Kidney epithelial cell (primary cell): ENCODE results near the gene EARS2. TPM values are rescaled to one million over a fixed set of nuclear protein-coding genes. Genes with fewer than 3 reads are reported as not detected.

ENCODE experiments used
- DNase-seq: peaks from one replicate; pipeline ENCODE4 v3.0.0-alpha.2; 2010; ENCODE audit warnings: low read depth
- H3K27me3 ChIP-seq: 2 replicates; pipeline ENCODE4 v1.6.0; 2011; ENCODE audit warnings: low read length; ENCODE audit not compliant: control insufficient read depth, insufficient read depth
- H3K36me3 ChIP-seq: 2 replicates; pipeline ENCODE4 v1.5.1; 2011; ENCODE audit warnings: low read length; ENCODE audit not compliant: control insufficient read depth, insufficient read depth
- H3K4me3 ChIP-seq: 2 replicates; pipeline ENCODE4 v1.5.1; 2011; ENCODE audit warnings: low read depth, mild to moderate bottlenecking, control low read depth, low read length
- total RNA-seq: library from RNA; depleted of rRNA; stranded (reverse); fragments of >200 nt; gene quantifications from 2 replicates; pipeline ENCODE4 v1.2.3, GENCODE V29; 2015
- TF ChIP-seq, protein P1 (sequence below): IDR thresholded peaks from 2 replicates; pipeline ENCODE4 v1.5.1; 2011; ENCODE audit warnings: mild to moderate bottlenecking, moderate library complexity, low read length, control low read depth, inconsistent platforms; ENCODE audit not compliant: insufficient read depth, poor library complexity, severe bottlenecking

The EARS2 gene
- 22.3 and 44.8 TPM in 2 replicates for total RNA-seq

DNA sequence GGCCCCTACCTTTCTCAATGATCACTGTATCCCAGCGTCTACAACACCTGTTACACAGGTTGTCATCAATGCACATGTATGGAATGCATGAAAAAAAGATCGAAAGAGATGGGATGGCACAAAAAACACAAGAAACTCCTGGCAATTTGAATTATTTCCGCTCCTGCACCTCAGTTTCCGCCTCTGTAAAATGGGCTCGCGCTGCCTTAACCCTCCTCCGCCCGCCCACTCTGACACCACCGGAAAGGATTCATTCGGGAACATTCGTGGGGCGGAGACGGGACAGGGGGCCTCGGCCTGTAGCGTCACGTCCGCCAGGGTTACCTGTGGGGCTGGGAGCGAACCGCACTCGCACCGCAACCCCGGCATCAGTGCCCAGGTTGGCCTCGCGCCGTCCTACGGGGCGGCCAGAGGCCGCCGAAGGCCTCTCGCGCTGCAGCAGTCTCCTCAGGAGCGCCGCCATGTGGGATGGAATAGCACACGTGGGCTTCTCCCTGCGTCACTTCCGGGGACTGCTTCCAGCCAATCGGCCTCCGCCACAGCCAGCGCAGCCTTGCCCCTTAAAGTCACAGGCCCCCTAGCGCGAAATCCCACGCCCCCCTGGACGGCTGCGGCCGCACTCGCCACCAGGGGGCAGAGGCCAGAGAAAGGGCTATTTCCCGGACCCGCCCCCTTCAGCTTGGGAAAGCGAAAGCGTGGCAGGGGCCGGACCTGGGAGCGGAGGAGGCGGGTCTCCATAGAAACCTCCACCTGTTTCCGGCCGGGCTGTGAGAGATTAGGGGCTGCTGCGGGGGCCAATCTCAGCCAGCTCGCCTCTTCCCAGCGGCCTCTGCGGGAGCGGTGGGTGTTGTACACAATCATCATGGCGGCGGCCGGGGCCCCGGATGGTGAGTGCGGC lies at the start of gene EARS2, which contains the start of gene UBFD1:
TSS of gene EARS2 (minus strand) at position 470 of the 898 bp plus-strand sequence. CDS start at position 463, 7 bp downstream.
TSS of gene UBFD1 (plus strand) at position 847 of the 898 bp plus-strand sequence. CDS start at position 863, 16 bp downstream.
- peak within 1 kb of the TSS; percentile 93 for H3K4me3 ChIP-seq
- DNase-seq = peak; percentile 88
- no peaks in the 10 kb centered on the region for H3K27me3 ChIP-seq
- no peaks in the 10 kb centered on the region for H3K36me3 ChIP-seq
- TF ChIP-seq, protein P1, sequence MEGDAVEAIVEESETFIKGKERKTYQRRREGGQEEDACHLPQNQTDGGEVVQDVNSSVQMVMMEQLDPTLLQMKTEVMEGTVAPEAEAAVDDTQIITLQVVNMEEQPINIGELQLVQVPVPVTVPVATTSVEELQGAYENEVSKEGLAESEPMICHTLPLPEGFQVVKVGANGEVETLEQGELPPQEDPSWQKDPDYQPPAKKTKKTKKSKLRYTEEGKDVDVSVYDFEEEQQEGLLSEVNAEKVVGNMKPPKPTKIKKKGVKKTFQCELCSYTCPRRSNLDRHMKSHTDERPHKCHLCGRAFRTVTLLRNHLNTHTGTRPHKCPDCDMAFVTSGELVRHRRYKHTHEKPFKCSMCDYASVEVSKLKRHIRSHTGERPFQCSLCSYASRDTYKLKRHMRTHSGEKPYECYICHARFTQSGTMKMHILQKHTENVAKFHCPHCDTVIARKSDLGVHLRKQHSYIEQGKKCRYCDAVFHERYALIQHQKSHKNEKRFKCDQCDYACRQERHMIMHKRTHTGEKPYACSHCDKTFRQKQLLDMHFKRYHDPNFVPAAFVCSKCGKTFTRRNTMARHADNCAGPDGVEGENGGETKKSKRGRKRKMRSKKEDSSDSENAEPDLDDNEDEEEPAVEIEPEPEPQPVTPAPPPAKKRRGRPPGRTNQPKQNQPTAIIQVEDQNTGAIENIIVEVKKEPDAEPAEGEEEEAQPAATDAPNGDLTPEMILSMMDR = peak; percentile 94

DNA sequence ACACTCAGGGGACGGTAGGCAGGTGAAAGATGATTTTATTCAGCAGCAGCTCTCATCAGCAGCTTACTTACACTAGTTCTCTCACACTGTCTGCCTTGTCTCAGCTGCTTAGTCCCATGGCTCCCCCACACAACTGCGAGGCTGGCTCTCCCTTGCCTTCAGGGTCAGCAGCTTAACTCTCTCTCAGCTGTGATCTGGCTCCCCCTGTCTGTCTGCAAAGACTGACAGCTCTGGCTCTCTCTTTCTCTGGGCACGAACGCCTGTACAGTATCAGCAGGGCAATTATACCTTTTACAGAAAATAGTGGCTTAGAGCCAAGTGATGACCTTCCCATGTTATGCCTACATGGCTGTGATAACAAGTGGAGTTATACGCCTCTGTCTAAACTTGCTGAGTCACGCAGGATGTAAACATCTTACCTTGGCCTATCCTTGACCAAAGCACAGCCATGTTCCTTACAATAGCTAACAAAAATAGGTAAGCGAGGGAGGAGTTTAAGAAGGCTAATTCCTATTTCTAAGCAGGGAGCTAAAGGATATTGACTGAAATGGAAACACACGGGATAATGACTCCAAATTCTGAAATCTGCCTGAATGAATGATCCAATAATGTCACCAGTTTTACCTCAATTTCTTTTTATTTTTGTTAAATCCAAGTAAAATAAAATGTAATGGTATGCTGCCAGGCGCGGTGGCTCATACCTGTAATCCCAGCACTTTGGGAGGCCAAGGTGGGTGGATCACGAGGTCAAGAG lies 40.0 kb upstream of the EARS2 start:
- Histone ChIP-seq H3K27me3 (no peaks in the 10 kb centered on the region), H3K4me3 (no peak overlapping the region), H3K36me3 (no peaks in the 10 kb centered on the region)
- TF ChIP-seq, protein P1 = peak; percentile 16
- DNase-seq = no peak

- Histone ChIP-seq H3K27me3 (no peaks in the 10 kb centered on the region), H3K4me3 (peak within 1 kb of the TSS; percentile 72), H3K36me3 (no peaks in the 10 kb centered on the region)
- no peak for DNase-seq
- TF ChIP-seq, protein P1 = peak; percentile 62
Observed at GRCh38 chr16:23595951-23596720, 39.0 kb upstream of the EARS2 start, which contains the start of gene NDUFAB1. NDUFAB1 (minus strand) TSS chr16:23596316; CDS start chr16:23596290, 26 bp downstream.

DNA sequence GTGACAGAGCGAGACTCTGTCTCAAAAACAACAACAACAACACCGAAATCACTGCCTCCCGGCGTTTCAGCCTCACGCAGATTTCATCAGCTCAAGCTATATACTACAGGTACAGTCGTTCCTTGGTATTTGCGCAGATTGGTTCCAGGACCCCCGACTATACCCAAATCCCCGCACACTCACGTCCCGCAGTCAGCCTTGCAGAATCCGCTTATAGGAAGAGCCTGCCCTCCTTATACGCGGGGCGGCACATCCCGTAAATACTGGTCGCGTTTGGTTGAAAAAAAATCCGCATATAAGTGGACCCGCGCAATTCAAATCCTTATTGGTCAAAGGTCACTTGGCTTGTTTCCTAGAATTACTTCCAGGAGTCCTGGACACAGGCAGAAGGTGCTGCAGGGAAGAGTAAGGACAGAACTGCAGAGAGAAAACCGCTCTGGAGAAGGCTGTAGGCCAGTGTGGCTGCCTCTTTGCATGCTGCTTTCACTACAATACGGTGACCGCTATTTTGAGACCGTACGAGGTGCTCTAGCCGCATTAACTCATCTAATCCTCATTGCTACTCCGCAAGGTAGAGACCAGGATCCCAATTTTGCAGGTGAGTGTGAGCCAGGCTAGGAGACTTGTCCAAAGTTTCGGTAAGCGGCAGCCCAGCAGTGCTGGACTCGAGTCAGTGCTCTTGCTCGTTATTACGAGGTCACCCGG lies 38.2 kb upstream of the EARS2 start:
- Histone ChIP-seq H3K4me3 (peak overlapping the region; percentile 72), H3K36me3 (no peaks in the 10 kb centered on the region), H3K27me3 (no peaks in the 10 kb centered on the region)
- TF ChIP-seq, protein P1 = no peak
- no peak for DNase-seq

DNA sequence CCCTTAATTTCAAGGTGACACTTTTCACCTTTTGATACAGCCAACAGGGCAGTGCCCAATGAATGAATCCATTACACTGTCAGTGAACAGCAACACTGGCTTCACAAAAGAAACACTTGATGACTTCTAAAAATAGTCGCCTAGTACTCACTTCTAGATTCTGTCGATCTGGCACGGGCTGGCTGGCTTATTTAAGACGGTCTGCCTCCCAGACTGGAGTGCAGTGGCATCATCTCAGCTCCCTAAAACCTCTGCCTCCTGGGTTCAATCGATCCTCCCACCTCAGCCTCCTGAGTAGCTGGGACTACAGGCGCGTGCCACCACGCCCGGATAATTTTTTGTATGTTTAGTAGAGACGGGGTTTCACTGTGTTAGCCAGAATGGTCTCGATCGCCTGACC lies 37.0 kb upstream of the EARS2 start:
- TF ChIP-seq, protein P1 = no peak
- Histone ChIP-seq H3K4me3 (no peak overlapping the region), H3K36me3 (no peaks in the 10 kb centered on the region), H3K27me3 (no peaks in the 10 kb centered on the region)
- no peak for DNase-seq
